ENCODE measurements around the gene SLC5A12. TPM values are rescaled to one million over a fixed set of nuclear protein-coding genes. Genes with fewer than 3 reads are reported as not detected.
"Not testable (repeated sequence)": the region's sequence is repeated elsewhere in the genome, so short reads cannot be mapped to it uniquely, and the experiment has no call there.

Gene SLC5A12
- total and polyA plus RNA-seq, 8 donors: 0.24 TPM; not detected in 7

DNA sequence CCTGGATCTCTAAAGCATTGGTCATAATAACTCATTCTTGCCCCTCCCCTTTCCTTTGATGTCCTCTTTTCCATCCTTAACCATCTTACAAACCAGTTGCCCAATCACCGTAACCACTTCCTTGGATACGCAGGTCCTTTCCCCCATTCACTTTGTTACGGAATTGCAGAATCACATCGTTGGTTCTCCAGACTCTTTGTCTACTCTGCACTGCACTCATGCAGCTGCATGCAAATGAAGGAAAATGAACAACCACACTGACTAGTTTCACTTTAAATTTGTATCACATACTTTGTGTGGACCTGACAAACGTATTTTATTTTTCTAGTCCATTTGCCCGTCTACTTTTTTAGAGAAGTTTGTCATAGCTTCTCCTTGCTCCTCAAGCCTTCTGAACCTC lies 69.9 kb downstream of the SLC5A12 start:
- no peak overlapping the region for H3K4me3 ChIP-seq
- FAIRE-seq (no peak), DNase-seq (no peak), ATAC-seq (no peak)
- no peaks in the 10 kb centered on the region for H3K4me1 ChIP-seq
- no peaks in the 10 kb centered on the region for H3K9me3 ChIP-seq
- TF ChIP-seq, protein P1, sequence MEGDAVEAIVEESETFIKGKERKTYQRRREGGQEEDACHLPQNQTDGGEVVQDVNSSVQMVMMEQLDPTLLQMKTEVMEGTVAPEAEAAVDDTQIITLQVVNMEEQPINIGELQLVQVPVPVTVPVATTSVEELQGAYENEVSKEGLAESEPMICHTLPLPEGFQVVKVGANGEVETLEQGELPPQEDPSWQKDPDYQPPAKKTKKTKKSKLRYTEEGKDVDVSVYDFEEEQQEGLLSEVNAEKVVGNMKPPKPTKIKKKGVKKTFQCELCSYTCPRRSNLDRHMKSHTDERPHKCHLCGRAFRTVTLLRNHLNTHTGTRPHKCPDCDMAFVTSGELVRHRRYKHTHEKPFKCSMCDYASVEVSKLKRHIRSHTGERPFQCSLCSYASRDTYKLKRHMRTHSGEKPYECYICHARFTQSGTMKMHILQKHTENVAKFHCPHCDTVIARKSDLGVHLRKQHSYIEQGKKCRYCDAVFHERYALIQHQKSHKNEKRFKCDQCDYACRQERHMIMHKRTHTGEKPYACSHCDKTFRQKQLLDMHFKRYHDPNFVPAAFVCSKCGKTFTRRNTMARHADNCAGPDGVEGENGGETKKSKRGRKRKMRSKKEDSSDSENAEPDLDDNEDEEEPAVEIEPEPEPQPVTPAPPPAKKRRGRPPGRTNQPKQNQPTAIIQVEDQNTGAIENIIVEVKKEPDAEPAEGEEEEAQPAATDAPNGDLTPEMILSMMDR (IDR thresholded peaks at IDR 0.05): no peak
- peaks cover 0 to 11% (median 2%) of the 10 kb centered on the region in 4 donors for H3K27me3 ChIP-seq
- H3K27ac ChIP-seq: no peak overlapping the region
- WGBS, 2 donors: 65 to 73% methylated on average over 6 of the region's 6 CpGs
- H3K36me3 ChIP-seq: no peaks in the 10 kb centered on the region
- intact Hi-C loops (cut with DNase I): loop anchor here in 1 of 3 donors (10.0 kb wide), 1 partner anchor 347 kb away; no protein-coding TSS in a partner anchor

DNA sequence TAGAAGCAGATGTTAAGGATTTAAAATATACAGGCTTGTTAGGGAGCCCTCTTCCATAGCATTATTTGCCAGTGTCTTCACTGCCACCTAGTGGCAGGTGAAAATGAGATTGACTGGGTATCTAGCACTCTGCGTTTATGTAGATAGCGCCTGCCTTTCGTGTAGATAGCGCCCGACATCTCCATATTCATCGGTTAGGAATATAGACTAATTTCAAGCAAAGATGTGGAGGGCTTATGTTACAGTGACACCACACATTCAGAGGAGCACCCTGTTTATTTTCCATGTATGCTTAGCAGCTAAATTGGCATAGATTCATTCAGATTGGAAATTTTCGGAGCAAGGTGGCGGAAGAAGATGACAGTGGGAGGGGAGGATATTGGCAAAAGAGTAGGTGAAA lies 72.0 kb downstream of the SLC5A12 start:
- 20 to 26% methylated on average over 8 of the region's 8 CpGs for WGBS, 2 donors
- TF ChIP-seq, protein P1 (IDR thresholded peaks at IDR 0.05): peak; percentile 24 to 67 (median 53)
- H3K9me3 ChIP-seq: no peaks in the 10 kb centered on the region
- FAIRE-seq (no peak), ATAC-seq (peak; percentile 73 to 94 (median 90)), DNase-seq (peak in 4 of 6 donors; percentile 39 to 68 (median 51))
- no peak overlapping the region for H3K27ac ChIP-seq
- intact Hi-C loops (cut with DNase I): loop anchor here in 2 of 3 donors (10.0 kb wide), 2 partner anchors 345 to 355 kb away; no protein-coding TSS in a partner anchor
- no peaks in the 10 kb centered on the region for H3K36me3 ChIP-seq
- no peak overlapping the region for H3K4me3 ChIP-seq
- H3K4me1 ChIP-seq: no peaks in the 10 kb centered on the region
- H3K27me3 ChIP-seq: peaks cover 0 to 11% (median 2%) of the 10 kb centered on the region in 4 donors

DNA sequence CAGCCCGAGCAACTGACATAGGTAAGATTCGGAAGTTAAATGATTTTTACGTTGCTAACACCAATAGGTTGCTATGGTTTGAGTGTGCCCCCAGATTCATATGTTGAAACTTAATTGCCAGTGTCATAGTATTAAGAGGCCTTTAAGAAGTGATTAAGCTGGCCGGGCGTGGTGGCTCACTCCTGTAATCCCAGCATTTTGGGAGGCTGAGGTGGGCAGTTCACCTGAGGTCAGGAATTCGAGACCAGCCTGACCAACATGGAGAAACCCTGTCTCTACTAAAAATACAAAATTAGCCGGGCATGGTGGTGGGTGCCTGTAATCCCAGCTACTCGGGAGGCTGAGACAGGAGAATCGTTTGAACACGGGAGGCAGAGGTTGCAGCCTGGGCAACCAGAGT lies 78.5 kb downstream of the SLC5A12 start:
- not testable (repeated sequence) for H3K9me3 ChIP-seq
- intact Hi-C loops (cut with DNase I): loop anchor here in 1 of 3 donors (10.0 kb wide), 1 partner anchor 349 kb away; no protein-coding TSS in a partner anchor

DNA sequence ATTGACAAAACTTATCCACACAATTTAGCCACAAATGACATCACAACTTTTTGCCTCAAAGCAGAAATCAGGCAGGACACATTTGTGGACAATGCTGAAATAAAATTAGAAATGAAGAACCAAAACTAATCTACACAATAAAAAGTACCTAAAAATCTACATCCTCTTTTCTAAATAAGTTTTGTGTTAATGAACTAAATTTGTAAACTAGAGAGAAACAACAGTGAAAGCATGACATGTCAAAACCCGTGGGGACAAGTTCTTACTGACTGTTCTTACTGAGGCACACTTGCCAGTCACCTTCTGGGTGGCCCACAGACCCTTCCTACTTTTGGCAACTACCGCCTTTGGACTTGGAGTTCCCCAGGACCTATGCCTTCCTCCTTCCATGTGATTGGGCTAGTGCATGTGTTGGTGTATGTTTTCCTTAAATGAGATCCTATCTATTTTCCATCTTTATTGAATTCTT lies 89.1 kb downstream of the SLC5A12 start:
- WGBS, 2 donors: 20 to 35% methylated on average over 2 of the region's 2 CpGs
- Histone ChIP-seq H3K27ac (no peak overlapping the region), H3K9me3 (no peaks in the 10 kb centered on the region), H3K4me1 (no peaks in the 10 kb centered on the region), H3K4me3 (no peak overlapping the region), H3K27me3 (no peaks in the 10 kb centered on the region), H3K36me3 (no peaks in the 10 kb centered on the region)
- no peak for FAIRE-seq
- TF ChIP-seq, protein P1 (IDR thresholded peaks at IDR 0.05): no peak
- DNase-seq: no peak
- intact Hi-C loops (cut with DNase I): no loop called here
- ATAC-seq: no peak

More for the DNA sequence above, 78.5 kb downstream of the SLC5A12 start:
- not testable (repeated sequence) for H3K27me3 ChIP-seq, H3K27ac ChIP-seq, FAIRE-seq, H3K4me1 ChIP-seq, ATAC-seq, H3K36me3 ChIP-seq, H3K4me3 ChIP-seq, DNase-seq
- 72 to 87% methylated on average over 10 of the region's 10 CpGs for WGBS, 2 donors

DNA sequence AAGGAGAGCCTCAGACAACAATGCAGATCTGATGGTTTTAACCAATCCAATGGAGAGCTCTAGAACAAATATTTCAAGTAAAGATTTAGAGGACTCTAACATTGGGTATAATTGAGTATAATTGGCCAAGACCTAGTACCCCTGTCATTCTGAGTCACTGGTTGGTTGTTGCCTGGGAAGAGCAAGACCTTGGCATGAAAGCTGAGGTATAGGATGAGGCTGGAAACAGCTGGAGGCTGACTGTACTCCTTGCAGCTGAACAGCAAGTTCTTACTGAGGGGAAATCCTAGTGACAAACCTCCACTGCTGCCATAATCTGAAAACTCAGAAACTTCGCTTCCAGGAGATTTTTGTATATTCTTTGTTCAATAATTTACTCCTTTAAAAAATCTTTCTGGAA lies 95.5 kb downstream of the SLC5A12 start:
- no peak overlapping the region for H3K27ac ChIP-seq
- no peak for ATAC-seq
- no peaks in the 10 kb centered on the region for H3K9me3 ChIP-seq
- no peak for DNase-seq
- no peaks in the 10 kb centered on the region for H3K27me3 ChIP-seq
- no peak overlapping the region for H3K4me3 ChIP-seq
- 72 to 73% methylated on average over 1 of the region's 1 CpG for WGBS, 2 donors
- H3K36me3 ChIP-seq: no peaks in the 10 kb centered on the region
- TF ChIP-seq, protein P1 (IDR thresholded peaks at IDR 0.05): no peak
- intact Hi-C loops (cut with DNase I): no loop called here
- H3K4me1 ChIP-seq: no peaks in the 10 kb centered on the region
- no peak for FAIRE-seq

Data from pancreas (tissue), 10 donors.